Body of pancreas (tissue), 4 donors: ENCODE results near the gene SRSF12.

Experiments
- POLR2A ChIP-seq, 3 donors: fragments of 450-650 bp; IDR thresholded peaks; one replicate each; pipeline ENCODE4 v1.6.1; 2016; ENCODE audit warnings: antibody characterized with exemption in 3 of 3, mild to moderate bottlenecking in 2 of 3
- TF ChIP-seq, protein P1 (sequence below), 7 experiments: fragments of 450-650 bp in 4 of 7; fragments of 200-600 bp in 3 of 7; sonication (generic) in 3 of 7; IDR thresholded peaks; one replicate each; pipeline ENCODE4 v1.5.1; 2016 to 2019; ENCODE audit warnings: antibody characterized with exemption in 7 of 7

DNA sequence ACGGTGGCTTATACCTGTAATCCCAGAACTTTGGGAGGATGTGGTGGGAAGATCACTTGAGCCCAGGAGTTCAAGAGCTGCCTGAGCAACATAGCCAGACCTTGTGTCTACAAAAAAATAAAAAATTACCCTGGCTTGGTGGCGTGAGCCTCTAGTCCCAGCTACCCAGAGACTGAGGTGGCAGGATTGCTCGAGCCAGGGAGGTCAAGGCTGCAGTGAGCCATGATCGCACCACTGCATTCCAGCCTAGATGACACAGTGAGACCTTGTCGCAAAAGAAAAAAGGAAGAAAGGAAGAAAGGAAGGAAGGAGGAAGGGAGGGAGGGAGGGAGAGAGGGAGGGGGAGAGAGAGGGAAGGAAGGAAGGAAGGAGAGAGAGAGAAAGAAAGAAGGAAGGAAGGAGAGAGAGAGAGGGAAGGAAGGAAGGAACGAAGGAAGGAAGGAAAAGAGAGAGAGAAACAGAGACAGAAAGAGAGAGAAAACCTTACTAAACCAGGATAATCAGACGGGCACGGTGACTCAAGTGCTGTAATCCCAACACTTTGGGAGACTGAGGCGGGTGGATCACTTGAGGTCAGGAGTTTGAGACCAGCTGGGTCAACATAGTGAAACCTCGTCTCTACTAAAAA is 48.2 kb downstream of the SRSF12 start:
- TF ChIP-seq POLR2A (IDR thresholded peaks at IDR 0.05): no peak
- TF ChIP-seq, protein P1, sequence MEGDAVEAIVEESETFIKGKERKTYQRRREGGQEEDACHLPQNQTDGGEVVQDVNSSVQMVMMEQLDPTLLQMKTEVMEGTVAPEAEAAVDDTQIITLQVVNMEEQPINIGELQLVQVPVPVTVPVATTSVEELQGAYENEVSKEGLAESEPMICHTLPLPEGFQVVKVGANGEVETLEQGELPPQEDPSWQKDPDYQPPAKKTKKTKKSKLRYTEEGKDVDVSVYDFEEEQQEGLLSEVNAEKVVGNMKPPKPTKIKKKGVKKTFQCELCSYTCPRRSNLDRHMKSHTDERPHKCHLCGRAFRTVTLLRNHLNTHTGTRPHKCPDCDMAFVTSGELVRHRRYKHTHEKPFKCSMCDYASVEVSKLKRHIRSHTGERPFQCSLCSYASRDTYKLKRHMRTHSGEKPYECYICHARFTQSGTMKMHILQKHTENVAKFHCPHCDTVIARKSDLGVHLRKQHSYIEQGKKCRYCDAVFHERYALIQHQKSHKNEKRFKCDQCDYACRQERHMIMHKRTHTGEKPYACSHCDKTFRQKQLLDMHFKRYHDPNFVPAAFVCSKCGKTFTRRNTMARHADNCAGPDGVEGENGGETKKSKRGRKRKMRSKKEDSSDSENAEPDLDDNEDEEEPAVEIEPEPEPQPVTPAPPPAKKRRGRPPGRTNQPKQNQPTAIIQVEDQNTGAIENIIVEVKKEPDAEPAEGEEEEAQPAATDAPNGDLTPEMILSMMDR (IDR thresholded peaks at IDR 0.05): no peak
